GM18858 (cell line): ENCODE measurements around the gene PVRIG.
"Not testable (repeated sequence)": the region's sequence is repeated elsewhere in the genome, so short reads cannot be mapped to it uniquely, and the experiment has no call there.

ENCODE experiments used
- ATAC-seq: cut with Tn5 transposase; IDR thresholded peaks from one replicate; pipeline ENCODE4 v1.9.1; 2021; ENCODE audit not compliant: unreplicated experiment

PVRIG gene

DNA sequence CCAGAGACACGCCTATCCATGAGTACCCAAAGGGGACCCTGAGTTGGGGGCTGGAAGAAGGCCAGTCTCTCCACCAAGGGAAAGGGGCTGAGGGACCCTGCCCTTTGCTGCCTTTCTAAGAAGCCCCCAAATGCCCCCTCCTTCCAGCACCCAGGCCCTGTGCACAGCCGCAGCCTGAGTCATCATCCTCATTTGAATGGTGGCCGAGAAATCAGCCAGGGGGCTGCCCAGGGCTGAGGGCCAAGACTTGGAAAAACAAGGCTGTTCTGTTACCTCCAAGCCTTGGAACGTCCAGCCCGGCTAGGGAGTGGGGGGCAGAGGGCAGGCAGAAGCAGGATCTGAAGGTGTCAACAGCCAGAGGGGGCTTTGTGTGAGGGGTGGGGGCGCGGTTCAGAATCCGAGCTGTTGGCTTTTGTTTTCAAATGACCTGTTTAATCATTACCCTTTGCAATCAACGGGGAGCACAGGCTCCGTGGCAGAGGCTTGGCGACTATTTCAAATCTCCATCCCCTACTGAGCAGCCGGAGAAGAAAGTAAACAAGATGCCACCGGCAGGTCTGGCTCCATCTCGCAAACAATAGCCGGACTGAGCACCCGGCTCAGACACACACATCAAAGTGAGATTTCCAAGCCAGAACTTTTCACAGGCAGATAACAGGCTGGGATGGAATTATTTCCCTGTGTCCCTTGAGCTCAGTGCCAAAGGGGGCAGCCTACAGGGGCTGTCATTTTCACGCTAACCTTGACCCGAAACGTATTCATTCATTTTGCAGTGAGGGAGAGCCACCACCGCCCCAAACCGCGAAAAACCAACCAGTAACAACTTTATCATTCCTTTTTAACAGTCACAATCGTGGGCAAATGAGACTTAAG lies 50.5 kb downstream of the PVRIG start:
- ATAC-seq = not testable (repeated sequence)
